ENCODE measurements around the gene SLC34A2.

Gene SLC34A2

DNA sequence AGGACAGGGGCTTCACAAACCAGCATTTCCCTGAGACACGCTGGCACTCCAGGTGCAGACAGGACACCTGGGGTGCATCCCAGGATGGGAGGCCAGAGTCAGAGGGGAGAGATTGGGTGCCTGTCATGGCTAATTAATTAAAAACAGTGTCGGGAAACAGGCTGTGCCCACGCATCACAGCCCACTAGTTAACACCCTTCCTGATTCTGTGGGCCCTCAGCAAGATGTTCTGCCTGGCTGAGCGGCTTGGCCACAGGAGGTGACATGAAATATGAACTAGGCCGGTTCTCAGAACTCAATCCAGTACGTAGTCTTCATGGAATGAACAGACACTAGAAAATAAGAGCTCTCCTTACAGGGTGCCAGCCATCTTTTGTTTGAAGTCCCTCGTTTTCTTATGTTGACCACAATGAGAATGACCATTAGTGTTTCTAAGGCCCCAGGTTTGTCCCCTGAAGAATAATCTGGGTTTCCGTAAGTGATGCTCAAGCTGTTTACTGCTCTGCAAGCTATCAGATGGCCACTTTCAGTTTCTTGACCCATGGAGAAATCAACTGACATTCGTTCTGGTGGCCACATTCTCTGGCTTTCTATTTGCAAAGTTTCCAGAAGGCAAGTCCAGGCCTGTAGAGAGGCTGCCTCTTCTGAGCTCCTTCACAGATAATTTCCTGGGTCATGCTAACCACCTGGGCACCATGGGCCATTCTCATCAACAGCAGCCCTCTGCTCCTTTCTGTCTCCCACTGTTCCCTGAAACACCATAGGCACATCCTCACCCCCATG lies 72.3 kb downstream of the SLC34A2 start:
- no peak for TF ChIP-seq TAF1 (IDR thresholded peaks at IDR 0.05; ENCODE audit: borderline replicate concordance, insufficient read depth, low read length)
- TF ChIP-seq POLR2AphosphoS5 (IDR thresholded peaks at IDR 0.05; ENCODE audit: low read depth, low read length), result no peak
- no peak for TF ChIP-seq SIN3A (IDR thresholded peaks at IDR 0.05; ENCODE audit: borderline replicate concordance, insufficient read depth, low read length)
- no peak for TF ChIP-seq FOXP2 (optimal IDR thresholded peaks at IDR 0.05; ENCODE audit: borderline replicate concordance, extremely low read depth, extremely low read length, insufficient read depth)
- TF ChIP-seq, protein P1, sequence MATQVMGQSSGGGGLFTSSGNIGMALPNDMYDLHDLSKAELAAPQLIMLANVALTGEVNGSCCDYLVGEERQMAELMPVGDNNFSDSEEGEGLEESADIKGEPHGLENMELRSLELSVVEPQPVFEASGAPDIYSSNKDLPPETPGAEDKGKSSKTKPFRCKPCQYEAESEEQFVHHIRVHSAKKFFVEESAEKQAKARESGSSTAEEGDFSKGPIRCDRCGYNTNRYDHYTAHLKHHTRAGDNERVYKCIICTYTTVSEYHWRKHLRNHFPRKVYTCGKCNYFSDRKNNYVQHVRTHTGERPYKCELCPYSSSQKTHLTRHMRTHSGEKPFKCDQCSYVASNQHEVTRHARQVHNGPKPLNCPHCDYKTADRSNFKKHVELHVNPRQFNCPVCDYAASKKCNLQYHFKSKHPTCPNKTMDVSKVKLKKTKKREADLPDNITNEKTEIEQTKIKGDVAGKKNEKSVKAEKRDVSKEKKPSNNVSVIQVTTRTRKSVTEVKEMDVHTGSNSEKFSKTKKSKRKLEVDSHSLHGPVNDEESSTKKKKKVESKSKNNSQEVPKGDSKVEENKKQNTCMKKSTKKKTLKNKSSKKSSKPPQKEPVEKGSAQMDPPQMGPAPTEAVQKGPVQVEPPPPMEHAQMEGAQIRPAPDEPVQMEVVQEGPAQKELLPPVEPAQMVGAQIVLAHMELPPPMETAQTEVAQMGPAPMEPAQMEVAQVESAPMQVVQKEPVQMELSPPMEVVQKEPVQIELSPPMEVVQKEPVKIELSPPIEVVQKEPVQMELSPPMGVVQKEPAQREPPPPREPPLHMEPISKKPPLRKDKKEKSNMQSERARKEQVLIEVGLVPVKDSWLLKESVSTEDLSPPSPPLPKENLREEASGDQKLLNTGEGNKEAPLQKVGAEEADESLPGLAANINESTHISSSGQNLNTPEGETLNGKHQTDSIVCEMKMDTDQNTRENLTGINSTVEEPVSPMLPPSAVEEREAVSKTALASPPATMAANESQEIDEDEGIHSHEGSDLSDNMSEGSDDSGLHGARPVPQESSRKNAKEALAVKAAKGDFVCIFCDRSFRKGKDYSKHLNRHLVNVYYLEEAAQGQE (IDR thresholded peaks at IDR 0.05; ENCODE audit: insufficient read depth in 1 of 2, low read depth in 2 of 2, low read length in 2 of 2), result no peak

Measured in PFSK-1 (cell line).